Duodenal mucosa (tissue), 2 donors: ENCODE results near the gene CDKN1C.
A peak's percentile ranks its signal among the peaks of the same experiment; 100 is the strongest.

ENCODE experiments used
- H3K27ac ChIP-seq: one replicate; pipeline ENCODE4 v1.7.0; 2013; ENCODE audit warnings: low read depth, low read length
- H3K27me3 ChIP-seq, 2 donors: one replicate each; pipeline ENCODE4 v1.7.0; 2013; ENCODE audit warnings: low read length in 2 of 2, control low read depth in 1 of 2; ENCODE audit not compliant: insufficient read depth in 2 of 2, control insufficient read depth in 1 of 2
- H3K36me3 ChIP-seq, 2 donors: one replicate each; pipeline ENCODE4 v1.7.0; 2013; ENCODE audit warnings: low read length in 2 of 2, control low read depth in 1 of 2; ENCODE audit not compliant: insufficient read depth in 2 of 2, control insufficient read depth in 1 of 2
- H3K4me1 ChIP-seq, 2 donors: one replicate each; pipeline ENCODE4 v1.7.0; 2013; ENCODE audit warnings: low read length in 2 of 2, control low read depth in 1 of 2; ENCODE audit not compliant: insufficient read depth in 2 of 2, control insufficient read depth in 1 of 2
- H3K4me3 ChIP-seq, 2 donors: one replicate each; pipeline ENCODE4 v1.7.0; 2013; ENCODE audit warnings: low read length in 2 of 2, low read depth in 1 of 2
- H3K9ac ChIP-seq, 2 donors: one replicate each; pipeline ENCODE4 v1.7.0; 2013; ENCODE audit warnings: low read length in 2 of 2, low read depth in 1 of 2
- H3K9me3 ChIP-seq, 2 donors: one replicate each; pipeline ENCODE4 v1.7.0; 2013; ENCODE audit warnings: low read length in 2 of 2, control low read depth in 1 of 2; ENCODE audit not compliant: control insufficient read depth in 1 of 2

CDKN1C gene

DNA sequence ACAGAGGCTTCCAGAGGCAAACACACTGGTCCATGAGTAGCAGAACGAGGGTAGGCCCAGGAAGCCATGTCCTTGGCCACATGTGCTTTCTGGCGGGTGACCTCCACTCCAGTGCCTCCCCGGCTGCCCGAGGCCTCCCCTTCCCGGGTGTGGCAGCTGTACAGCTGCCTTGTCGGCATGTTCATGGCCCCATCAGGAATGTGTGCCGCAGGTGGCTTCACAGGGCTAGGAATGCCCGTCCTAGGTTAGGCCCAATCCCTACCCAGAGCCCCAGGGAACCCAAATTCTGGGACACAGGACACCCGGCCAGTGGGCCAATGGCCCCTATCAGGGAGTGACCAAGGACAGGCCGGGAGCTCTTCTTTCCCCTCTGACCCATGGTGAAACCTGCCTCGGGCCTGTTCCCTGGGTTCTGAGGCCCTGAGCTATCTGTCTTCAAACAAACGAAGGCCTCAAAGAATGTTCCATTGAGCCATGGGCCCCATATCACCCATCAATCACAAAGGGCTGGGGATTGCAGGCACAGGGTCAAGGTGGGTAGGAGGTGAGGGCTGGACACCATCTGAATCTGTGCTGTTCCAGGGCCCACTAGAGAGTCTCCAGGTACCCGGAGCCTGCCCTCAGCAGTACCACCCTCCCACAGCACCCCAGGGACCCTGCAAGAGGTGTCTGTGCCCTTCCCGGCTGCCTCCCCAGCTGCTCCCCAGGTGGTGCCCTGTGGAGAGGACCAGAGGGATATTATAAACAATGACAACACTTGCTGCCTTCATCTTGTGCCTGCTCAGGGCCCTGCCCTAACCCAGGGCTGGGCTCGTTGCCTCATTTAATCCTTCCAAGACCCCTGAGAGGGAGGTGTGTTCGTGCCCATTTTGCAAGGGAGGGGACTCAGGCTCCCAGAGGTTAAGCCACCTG lies 4.0 kb upstream of the CDKN1C start:
- Histone ChIP-seq H3K9me3 (no peaks in the 10 kb centered on the region), H3K27me3 (no peaks in the 10 kb centered on the region), H3K9ac (no peak overlapping the region), H3K36me3 (no peaks in the 10 kb centered on the region), H3K27ac (no peak overlapping the region), H3K4me1 (peaks cover 28 to 37% of the 10 kb centered on the region in 2 donors), H3K4me3 (no peak overlapping the region)

DNA sequence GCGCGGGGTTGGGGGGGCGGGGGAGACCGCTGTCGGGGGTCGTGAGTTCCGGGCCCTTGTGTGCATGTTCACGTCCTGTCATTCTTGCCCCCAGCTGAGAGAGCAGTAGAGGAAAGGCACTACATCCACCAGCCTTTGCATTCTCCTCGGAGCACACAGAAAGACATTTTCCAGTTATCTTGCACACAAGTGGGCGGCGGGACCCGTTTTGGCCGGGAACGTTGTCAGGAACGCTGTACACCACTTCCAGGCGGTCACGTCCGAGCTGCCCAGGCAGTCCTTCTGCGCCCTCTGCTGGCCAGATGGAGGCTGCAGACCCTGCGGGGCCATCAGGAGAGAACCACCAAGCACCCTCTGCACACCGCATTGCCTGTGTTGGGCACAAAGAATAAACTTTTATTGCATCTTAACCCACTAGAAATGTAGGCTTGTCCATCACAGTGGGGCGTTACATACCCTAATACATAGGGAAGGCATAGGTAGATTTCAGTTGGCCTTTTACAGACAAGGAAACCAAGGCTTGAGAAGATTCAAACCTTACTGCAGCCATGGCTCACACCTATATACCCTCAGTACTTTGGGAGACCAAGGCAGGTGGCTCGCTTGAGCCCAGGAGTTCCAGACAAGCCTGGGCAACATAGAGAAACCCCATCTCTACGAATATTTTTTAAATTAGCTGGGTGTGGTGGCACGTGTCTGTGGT lies 2.8 kb upstream of the CDKN1C start:
- peaks cover 28 to 37% of the 10 kb centered on the region in 2 donors for H3K4me1 ChIP-seq

DNA sequence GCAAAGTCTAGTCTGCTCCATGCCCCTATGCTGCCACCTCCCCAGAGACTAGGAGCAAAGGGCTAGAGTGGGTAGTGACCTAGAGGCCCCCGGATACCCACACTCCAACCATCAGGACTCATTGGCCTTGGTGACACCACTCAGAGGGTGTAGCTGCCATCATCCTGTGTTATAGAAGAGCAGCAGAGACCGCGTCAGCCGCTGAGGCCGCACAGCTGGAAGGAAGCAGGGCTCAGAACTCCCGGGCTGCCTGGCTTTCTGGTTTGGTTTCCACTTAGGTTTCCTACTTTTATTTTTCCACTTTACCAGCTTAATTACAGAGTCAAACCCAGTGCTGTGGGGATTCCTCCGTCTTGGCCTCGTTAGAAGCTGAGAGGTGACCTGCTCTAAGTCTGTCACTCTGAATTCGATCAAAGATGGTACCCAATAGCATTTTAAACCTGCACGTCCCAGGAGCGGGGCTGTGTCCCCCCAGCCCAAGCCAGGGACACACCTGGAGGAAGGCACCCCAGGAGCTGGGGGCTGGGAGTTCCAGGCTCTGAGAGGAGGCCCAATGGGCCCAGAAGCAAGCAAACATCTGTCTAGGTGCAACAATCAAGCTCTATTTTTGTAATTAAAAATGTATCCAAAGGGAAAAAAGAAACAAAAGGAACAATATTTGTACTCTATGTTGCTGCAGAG lies 2.1 kb upstream of the CDKN1C start:
- no peaks in the 10 kb centered on the region for H3K36me3 ChIP-seq
- H3K9ac ChIP-seq = no peak overlapping the region
- H3K27ac ChIP-seq = no peak overlapping the region
- H3K4me3 ChIP-seq = no peak overlapping the region
- peaks cover 22 to 35% of the 10 kb centered on the region in 2 donors for H3K4me1 ChIP-seq
- no peaks in the 10 kb centered on the region for H3K9me3 ChIP-seq
- H3K27me3 ChIP-seq = peaks cover 0 to 8% of the 10 kb centered on the region in 2 donors

More for the DNA sequence above, 2.8 kb upstream of the CDKN1C start:
- Histone ChIP-seq H3K27ac (no peak overlapping the region), H3K36me3 (no peaks in the 10 kb centered on the region), H3K27me3 (no peaks in the 10 kb centered on the region), H3K9me3 (no peaks in the 10 kb centered on the region), H3K4me3 (no peak overlapping the region), H3K9ac (peak overlapping the region in 1 of 2 donors; percentile 32)

DNA sequence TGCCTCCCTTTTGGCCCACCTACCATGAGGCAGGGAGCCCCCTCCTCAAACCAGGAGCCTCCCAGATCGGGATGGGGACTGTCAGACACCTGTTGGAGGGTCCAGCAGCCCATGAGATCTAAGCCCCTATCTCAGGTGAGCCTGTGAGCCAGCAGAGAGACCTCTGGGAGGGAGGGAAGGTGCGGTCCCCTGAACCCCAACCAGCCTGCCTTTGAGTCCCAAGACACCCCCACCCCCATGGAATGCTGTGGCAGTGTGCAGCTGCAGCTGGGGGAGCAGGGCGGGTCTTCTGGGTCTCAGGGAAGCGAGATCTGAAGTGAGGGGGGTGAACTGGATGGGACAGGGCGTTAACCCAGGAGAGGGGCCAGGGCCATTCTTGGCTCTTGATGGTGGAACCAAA lies 1.4 kb upstream of the CDKN1C start:
- Histone ChIP-seq H3K36me3 (no peaks in the 10 kb centered on the region), H3K27me3 (peaks cover 0 to 9% of the 10 kb centered on the region in 2 donors), H3K9ac (no peak overlapping the region), H3K4me3 (no peak overlapping the region), H3K27ac (no peak overlapping the region), H3K9me3 (no peaks in the 10 kb centered on the region), H3K4me1 (peaks cover 15 to 27% of the 10 kb centered on the region in 2 donors)

DNA sequence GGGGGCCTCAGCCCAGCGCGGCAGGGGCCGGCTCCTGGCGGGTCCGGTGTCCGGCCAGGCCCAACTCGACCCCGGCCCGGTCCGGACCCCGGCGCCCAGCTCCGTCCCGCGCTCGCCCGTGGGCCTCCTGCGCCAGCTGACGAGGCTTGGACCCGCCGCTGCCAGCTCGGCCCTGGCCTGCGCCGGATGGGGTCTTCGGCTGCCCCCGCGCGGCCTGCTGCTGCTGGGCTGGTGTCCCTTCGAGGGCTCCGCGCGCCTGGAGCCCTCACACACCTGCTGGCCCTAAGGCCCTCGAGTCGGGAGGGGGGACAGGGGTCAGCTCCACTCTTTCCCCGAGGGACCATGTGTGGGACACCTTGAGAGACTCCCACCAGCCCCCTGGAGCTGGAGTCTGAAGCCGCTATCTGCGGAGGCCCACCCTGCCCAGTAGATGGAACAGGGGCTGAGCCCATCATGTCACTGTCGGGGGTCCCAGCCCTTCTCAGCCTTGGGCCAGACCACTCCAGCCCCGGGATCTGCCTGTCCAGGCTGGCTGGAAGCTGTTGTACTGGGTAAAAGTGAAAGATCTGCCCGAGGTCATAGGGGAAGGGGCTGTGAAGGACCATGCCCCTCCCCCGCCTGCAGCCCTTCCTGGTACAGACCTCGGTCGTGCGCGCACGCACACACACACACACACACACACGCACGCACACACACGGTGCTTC lies 768 bp upstream of the CDKN1C start:
- Histone ChIP-seq H3K27me3 (peaks cover 0 to 9% of the 10 kb centered on the region in 2 donors), H3K36me3 (no peaks in the 10 kb centered on the region), H3K9me3 (no peaks in the 10 kb centered on the region), H3K4me1 (peaks cover 9 to 21% of the 10 kb centered on the region in 2 donors), H3K4me3 (peak overlapping the region in 1 of 2 donors; percentile 45), H3K27ac (peak overlapping the region; percentile 3), H3K9ac (peak overlapping the region; percentile 10 to 51)

DNA sequence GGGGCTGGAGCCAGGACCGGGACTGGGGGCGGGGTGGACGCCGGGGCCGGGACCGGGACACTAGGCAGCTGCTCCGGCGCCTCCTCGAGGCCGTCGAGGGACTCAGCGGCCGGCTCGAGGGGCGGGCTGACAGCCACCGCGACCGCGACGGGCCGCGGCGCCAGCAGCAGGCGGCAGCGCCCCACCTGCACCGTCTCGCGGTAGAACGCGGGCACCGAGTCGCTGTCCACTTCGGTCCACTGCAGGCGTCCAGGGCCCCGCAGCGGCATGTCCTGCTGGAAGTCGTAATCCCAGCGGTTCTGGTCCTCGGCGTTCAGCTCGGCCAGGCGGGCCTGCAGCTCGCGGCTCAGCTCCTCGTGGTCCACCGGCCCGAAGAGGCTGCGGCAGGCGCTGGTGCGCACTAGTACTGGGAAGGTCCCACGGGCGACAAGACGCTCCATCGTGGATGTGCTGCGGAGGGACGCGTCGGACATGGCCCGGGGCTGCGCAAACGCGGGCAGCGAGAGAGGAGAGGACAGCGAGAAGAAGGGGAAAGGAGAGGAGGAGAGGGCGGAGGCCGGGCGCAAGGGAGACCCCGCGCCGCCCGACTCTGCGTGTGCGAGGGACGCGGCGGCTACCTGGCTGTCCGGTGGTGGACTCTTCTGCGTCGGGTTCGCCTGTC lies 428 bp downstream of the CDKN1C start:
- peaks cover 4 to 9% of the 10 kb centered on the region in 2 donors for H3K27me3 ChIP-seq
- peak overlapping the region; percentile 71 to 84 for H3K4me3 ChIP-seq
- peaks cover 0 to 14% of the 10 kb centered on the region in 2 donors for H3K4me1 ChIP-seq
- H3K9ac ChIP-seq = peak overlapping the region; percentile 57 to 82
- peak overlapping the region; percentile 44 for H3K27ac ChIP-seq
- H3K36me3 ChIP-seq = no peaks in the 10 kb centered on the region
- no peaks in the 10 kb centered on the region for H3K9me3 ChIP-seq

DNA sequence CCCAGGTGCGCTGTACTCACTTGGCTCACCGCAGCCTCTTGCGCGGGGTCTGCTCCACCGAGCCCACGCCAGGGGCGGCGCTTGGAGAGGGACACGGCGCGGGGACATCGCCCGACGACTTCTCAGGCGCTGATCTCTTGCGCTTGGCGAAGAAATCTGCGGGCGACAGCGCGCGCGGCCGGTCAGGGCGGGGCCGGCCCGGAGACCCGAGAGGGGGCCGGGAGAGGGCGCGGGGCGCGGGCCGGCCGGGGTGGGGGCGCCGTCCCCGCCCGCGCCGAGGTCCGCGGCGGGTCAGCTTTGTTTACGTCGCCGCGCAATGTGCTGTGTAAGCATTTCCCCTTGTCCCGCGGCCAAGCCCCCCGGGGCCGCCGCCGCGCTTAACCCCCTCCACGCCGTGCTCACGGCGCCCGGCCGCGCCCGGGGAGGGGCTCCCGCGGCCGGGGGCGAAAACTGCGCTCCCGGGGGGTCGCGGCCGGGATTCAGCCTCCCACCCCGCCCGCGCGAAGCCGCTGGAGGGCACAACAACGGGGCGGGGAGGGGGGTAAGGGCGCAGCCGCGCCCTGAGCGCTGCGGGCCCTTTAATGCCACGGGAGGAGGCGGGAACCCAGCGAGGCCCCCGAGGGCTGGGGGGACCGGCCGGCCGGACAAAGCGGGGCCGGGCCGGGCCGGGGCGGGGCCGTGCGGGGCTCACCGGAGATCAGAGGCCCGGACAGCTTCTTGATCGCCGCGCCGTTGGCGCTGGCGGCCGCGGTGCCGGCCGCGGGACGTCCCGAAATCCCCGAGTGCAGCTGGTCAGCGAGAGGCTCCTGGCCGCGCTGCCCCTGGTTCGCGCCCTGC lies 1.4 kb downstream of the CDKN1C start:
- Histone ChIP-seq H3K27ac (peak overlapping the region; percentile 32), H3K36me3 (no peaks in the 10 kb centered on the region), H3K9me3 (no peaks in the 10 kb centered on the region), H3K9ac (no peak overlapping the region), H3K27me3 (peaks cover 4 to 9% of the 10 kb centered on the region in 2 donors), H3K4me1 (peaks cover 0 to 14% of the 10 kb centered on the region in 2 donors), H3K4me3 (peak overlapping the region; percentile 59 to 60)

DNA sequence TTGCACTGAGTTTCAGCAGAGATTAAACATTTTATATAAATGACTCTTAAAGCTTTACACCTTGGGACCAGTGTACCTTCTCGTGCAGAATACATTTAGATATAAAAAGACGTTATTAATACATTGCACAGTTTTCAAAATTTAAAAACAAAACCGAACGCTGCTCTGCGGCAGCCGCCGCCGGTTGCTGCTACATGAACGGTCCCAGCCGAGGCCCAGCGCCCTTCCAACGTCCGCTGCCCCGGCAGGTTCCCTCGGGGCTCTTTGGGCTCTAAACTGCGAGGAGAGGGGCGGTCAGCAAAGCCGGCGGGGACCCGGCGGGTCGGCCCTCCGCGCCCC lies 2.0 kb downstream of the CDKN1C start:
- Histone ChIP-seq H3K27me3 (peaks cover 4 to 9% of the 10 kb centered on the region in 2 donors), H3K4me3 (peak overlapping the region; percentile 59 to 60), H3K4me1 (peaks cover 0 to 14% of the 10 kb centered on the region in 2 donors), H3K9me3 (no peaks in the 10 kb centered on the region), H3K36me3 (no peaks in the 10 kb centered on the region), H3K27ac (no peak overlapping the region), H3K9ac (no peak overlapping the region)
